ENCODE measurements around the gene TUBA1C.

TUBA1C gene

DNA sequence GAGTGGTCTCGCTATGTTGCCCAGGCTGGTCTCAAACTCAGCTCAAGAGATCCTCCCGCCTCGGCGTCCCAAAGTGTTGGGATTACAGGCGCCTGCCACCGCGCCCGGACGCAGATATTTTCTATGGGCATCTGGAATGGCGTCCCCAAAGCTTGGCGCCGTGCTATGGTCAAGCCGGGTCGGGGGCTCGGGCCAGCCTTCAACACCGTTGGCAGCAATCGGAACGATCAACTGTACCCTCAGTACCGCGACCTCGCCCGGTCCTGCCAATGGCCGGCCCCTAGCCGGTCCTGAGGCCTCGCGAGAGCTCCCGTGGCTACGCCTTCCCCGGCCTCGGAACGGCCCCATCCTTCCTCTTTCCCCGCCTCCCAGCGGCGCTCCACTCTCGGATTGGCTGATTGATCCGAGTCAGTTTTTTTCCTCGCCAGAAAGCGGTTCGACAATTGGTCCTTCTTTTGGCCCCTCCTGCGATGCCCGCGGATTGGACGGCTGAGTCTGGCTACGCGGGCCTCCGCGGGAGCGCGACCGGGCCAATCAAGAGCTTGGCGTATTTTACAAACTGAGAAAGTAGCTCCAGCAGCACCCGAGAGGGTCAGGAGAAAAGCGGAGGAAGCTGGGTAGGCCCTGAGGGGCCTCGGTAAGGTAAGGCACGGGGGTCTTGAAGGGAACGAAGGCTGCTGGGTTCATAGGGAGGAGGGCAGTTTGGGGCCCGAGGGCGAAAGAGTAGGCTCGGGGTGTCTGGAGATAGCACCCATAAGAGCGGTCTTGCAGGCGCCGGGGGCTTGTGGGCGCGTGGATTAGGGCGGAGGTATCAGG, 58.0 kb downstream of the TUBA1C start, which contains the start of gene TROAP:
TSS of gene TROAP (plus strand) at position 548 of the 816 bp plus-strand sequence. CDS start 354 bp downstream, outside the sequence.
- peak; percentile 97 for DNase-seq (ENCODE audit: low read depth)
- TF ChIP-seq, protein P1, sequence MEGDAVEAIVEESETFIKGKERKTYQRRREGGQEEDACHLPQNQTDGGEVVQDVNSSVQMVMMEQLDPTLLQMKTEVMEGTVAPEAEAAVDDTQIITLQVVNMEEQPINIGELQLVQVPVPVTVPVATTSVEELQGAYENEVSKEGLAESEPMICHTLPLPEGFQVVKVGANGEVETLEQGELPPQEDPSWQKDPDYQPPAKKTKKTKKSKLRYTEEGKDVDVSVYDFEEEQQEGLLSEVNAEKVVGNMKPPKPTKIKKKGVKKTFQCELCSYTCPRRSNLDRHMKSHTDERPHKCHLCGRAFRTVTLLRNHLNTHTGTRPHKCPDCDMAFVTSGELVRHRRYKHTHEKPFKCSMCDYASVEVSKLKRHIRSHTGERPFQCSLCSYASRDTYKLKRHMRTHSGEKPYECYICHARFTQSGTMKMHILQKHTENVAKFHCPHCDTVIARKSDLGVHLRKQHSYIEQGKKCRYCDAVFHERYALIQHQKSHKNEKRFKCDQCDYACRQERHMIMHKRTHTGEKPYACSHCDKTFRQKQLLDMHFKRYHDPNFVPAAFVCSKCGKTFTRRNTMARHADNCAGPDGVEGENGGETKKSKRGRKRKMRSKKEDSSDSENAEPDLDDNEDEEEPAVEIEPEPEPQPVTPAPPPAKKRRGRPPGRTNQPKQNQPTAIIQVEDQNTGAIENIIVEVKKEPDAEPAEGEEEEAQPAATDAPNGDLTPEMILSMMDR (conservative IDR thresholded peaks at IDR 0.05; ENCODE audit: low read length), result no peak

DNA sequence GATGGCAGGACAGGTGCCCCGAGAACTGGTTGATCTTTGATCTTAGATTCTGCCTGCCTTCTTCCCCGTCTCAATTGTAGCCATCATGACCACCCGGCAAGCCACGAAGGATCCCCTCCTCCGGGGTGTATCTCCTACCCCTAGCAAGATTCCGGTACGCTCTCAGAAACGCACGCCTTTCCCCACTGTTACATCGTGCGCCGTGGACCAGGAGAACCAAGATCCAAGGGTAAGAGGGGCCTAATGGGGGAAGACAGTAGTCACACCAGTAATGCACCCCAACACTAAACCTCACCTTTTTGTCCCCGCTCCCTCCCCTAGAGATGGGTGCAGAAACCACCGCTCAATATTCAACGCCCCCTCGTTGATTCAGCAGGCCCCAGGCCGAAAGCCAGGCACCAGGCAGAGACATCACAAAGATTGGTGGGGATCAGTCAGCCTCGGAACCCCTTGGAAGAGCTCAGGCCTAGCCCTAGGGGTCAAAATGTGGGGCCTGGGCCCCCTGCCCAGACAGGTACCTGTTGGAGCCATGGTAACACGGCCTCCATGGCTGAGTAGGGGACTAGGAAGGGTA, 58.7 kb downstream of the TUBA1C start:
- TF ChIP-seq, protein P1 (conservative IDR thresholded peaks at IDR 0.05; ENCODE audit: low read length), result no peak
- DNase-seq (ENCODE audit: low read depth), result no peak
- H3K4me3 ChIP-seq (ENCODE audit: low read length), result peak overlapping the region; percentile 82

More for the DNA sequence above, 58.0 kb downstream of the TUBA1C start, which contains the start of gene TROAP:
- peak within 1 kb of the TSS; percentile 82 for H3K4me3 ChIP-seq (ENCODE audit: low read length)

All from AG10803 (cell line).